Fibroblast of pulmonary artery (primary cell): ENCODE results near the gene RNPEP.

Experiments
- DNase-seq: peaks from one replicate; pipeline ENCODE4 v3.0.0-alpha.2; 2010; ENCODE audit warnings: low read depth
- H3K4me3 ChIP-seq: replicated peaks from 2 replicates; pipeline ENCODE4 v1.5.1; 2011; ENCODE audit warnings: low read depth, mild to moderate bottlenecking, control low read depth, low read length, moderate library complexity
- CTCF ChIP-seq: IDR thresholded peaks from 2 replicates; pipeline ENCODE4 v1.5.1; 2011; ENCODE audit warnings: mild to moderate bottlenecking, control low read depth, low read length, inconsistent platforms; ENCODE audit errors: missing control alignments

The RNPEP gene

GRCh38 chr1:201983380-201983805, 945 bp downstream of the RNPEP start:
- peak overlapping the region; percentile 81 for H3K4me3 ChIP-seq
- TF ChIP-seq CTCF, result no peak
- DNase-seq, result no peak

DNA sequence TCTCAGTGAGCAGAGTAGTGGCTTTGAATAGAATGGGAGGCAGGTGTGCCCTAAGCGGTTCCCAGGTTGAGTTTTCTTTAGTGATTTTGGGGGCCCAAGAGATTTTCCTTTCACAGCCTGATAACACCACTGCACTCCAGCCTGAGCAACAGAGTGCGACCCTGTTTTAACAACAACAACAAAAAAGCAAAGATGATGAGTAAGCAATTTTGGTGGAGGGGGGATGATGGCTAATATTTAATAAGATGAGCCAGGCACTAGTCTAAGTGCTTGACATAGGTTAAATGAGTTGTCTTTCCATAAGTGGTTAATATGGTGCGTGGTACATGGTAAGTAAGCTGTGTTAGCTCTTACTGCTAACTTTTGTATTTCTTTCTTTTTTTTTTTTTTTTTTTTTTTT, 2.0 kb downstream of the RNPEP start:
- H3K4me3 ChIP-seq, result no peak overlapping the region
- TF ChIP-seq CTCF, result no peak
- no peak for DNase-seq

DNA sequence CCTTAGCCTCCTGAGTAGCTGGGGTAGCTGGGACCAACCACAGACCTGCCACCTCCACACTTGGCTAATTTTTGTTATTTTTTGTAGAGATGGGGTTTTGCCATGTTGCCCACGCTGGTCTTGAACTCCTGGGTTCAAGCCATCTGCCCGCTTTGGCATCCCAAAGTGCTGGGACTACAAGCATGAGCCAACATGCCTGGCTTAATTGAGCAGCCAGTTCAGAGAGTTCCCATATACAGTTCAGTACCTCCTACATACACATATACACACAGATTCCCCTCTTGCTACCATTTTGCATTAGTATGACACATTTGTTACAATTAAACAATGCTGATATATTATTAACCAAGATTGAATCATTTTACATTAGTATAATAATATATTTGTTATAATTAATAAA, 2.9 kb downstream of the RNPEP start:
- no peak for DNase-seq
- no peak for TF ChIP-seq CTCF
- H3K4me3 ChIP-seq, result no peak overlapping the region

DNA sequence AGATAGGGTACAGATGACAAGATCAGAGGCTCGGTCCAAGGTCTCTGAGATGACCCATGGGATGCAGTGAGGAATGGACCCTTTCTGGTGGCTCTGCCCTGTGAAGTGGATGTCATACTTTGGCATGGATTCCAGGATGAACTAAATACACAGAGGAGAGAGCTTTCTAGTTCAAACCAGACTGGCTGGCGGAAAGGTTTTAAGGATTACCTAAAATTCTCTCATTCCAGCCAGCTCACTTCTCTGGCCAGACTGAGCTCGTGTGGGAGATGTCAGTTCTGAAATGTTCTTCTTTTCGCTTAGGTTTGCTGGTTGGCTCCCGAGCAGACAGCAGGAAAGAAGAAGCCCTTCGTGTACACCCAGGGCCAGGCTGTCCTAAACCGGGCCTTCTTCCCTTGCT, 6.2 kb downstream of the RNPEP start:
- TF ChIP-seq CTCF, result no peak
- no peak for DNase-seq
- H3K4me3 ChIP-seq, result no peak overlapping the region

DNA sequence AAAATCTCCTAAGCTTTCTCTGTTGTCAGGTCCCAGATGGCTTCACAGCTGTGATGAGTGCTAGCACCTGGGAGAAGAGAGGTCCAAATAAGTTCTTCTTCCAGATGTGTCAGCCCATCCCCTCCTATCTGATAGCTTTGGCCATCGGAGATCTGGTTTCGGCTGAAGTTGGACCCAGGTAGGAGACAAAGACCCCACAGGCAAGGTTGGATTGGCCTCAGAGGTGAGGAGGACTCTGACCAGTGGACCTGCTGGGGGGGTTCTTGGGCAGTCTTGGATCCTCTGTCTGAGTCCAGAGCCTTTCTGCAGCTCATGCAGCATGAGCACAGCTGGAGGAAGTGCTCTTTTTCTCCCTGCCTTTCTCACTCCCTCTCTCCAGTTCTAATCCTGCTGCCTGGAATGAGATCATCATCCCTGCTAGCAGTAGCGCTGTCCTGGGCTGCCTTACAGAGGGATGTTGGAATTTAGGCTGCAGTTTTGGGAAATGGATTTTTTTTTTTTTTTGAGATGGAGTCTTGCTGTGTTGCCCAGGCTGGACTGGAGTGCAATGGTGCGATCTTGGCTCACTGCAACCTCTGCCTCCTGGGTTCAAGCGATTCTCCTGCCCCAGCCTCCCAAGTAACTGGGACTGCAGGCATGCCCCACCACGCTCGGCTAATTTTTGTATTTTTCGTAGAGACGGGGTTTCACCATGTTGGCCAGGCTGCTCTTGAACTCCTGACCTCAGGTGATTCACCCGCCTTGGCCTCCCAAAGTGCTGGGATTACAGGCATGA, 7.1 kb downstream of the RNPEP start:
- H3K4me3 ChIP-seq, result no peak overlapping the region
- TF ChIP-seq CTCF, result no peak
- no peak for DNase-seq

GRCh38 chr1:201990427-201990826, 8.0 kb downstream of the RNPEP start:
- no peak for DNase-seq
- no peak overlapping the region for H3K4me3 ChIP-seq
- TF ChIP-seq CTCF, result no peak

DNA sequence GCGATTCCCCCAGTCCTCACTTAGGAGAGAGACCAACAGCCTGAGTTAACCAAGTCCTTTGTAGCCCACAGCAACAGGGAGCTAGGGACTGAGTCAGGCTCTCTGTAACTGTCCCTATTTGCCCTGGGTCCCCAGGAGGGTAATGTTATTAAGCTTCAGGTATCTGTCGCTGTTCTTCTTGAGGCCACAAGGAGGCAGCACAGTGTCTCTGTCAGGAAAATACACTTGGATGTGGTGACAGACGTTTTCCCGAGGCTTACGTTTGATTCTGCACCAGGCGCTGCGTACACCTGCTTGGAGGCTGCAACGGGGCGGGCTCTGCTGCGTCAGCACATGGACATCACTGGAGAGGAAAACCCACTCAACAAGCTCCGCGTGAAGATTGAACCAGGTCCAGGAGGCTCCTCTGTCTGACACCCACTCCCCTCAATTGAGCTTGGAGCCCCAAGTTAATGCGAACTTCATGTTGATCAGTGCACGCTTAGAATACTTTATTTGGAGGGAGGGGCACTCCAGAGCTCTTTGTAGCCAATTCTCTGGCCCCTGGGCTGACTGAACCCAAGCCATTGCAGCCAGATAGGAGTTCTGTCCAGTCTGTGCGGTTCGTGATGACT, 17.3 kb downstream of the RNPEP start:
- no peak overlapping the region for H3K4me3 ChIP-seq
- TF ChIP-seq CTCF, result peak; percentile 83
- DNase-seq, result peak; percentile 63
